Spleen (tissue), 11 donors: ENCODE data around the gene SLC22A5. TPM values are rescaled to one million over a fixed set of nuclear protein-coding genes. Genes with fewer than 3 reads are reported as not detected.

Experiments
- DNase-seq: peaks from one replicate; pipeline ENCODE4 v3.0.0-alpha.2; 2020
- H3K27ac ChIP-seq, 8 donors: fragments of 200-600 bp; sonication (generic) in 7 of 8; 1 replicate in 4 of 8; 2 replicates in 4 of 8; pipeline versions ENCODE4 v1.5.0 to v1.8.0; 2016 to 2021; ENCODE audit warnings: inconsistent platforms in 4 of 8, mild to moderate bottlenecking in 4 of 8, moderate library complexity in 1 of 8
- H3K27me3 ChIP-seq, 7 donors: fragments of 200-600 bp; sonication (generic) in 6 of 7; replicated peaks in 1 of 7; 1 replicate in 4 of 7; 2 replicates in 3 of 7; pipeline versions ENCODE4 v1.5.0 to v1.8.0; 2016 to 2021; ENCODE audit warnings: inconsistent platforms in 3 of 7, mild to moderate bottlenecking in 1 of 7
- H3K36me3 ChIP-seq, 6 donors: fragments of 200-600 bp; sonication (generic) in 5 of 6; 1 replicate in 4 of 6; 2 replicates in 2 of 6; pipeline versions ENCODE4 v1.5.0 to v1.8.0; 2016 to 2021; ENCODE audit warnings: inconsistent platforms in 2 of 6
- H3K4me1 ChIP-seq, 6 donors: fragments of 200-600 bp; sonication (generic) in 5 of 6; 1 replicate in 3 of 6; 2 replicates in 3 of 6; pipeline versions ENCODE4 v1.5.0 to v1.8.0; 2016 to 2021; ENCODE audit warnings: inconsistent platforms in 3 of 6
- H3K4me3 ChIP-seq, 8 donors: fragments of 200-600 bp; sonication (generic) in 7 of 8; 1 replicate in 4 of 8; 2 replicates in 4 of 8; pipeline versions ENCODE4 v1.5.0 to v1.8.0; 2016 to 2021; ENCODE audit warnings: inconsistent platforms in 4 of 8, mild to moderate bottlenecking in 4 of 8, moderate library complexity in 2 of 8
- H3K9me3 ChIP-seq, 8 donors: fragments of 200-600 bp; sonication (generic) in 7 of 8; 1 replicate in 4 of 8; 2 replicates in 4 of 8; pipeline versions ENCODE4 v1.5.0 to v1.8.0; 2016 to 2021; ENCODE audit warnings: inconsistent platforms in 4 of 8
- POLR2A ChIP-seq, 3 donors: fragments of 450-650 bp; IDR thresholded peaks; one replicate each; pipeline ENCODE4 v1.5.1; 2017; ENCODE audit warnings: antibody characterized with exemption in 3 of 3, mild to moderate bottlenecking in 1 of 3
- POLR2AphosphoS5 ChIP-seq, 3 donors: sonication (generic); formaldehyde crosslinking; IDR thresholded peaks; one replicate each; pipeline ENCODE4 v1.5.1; 2017; ENCODE audit warnings: antibody characterized with exemption in 3 of 3
- WGBS, 5 donors: extraction: QIAGEN DNeasy Blood & Tissue Kit in 3 of 5; methylation state at CpG; one replicate each; pipeline versions ENCODE4 v1.1.5 to v1.1.7; 2013 to 2018; 5-methylcytosine and 5-hydroxymethylcytosine counted together
- intact Hi-C: fragments of 100-400 bp; cut with DNase I; formaldehyde crosslinking; loops from one replicate; pipeline ENCODE4 v1.15.0; 2023; ENCODE audit warnings: low total_unique reads
- polyA plus RNA-seq, 3 donors: library from polyadenylated mRNA; stranded (reverse); fragments of 200-250 nt; gene quantifications; one replicate each; pipeline ENCODE4 v1.2.1, GENCODE V29; 2013
- total RNA-seq, 7 donors: library from RNA; depleted of rRNA in 3 of 7; stranded (reverse); fragments of >200 nt in 3 of 7; fragmentation: NEBNext Ultra II Directional in 4 of 7; extraction: Animal tissue kit (Norgen Biotek cat#: 25700) in 4 of 7; gene quantifications; one replicate each; pipeline versions ENCODE4 v1.1.0 to v1.2.1, GENCODE V29; 2016 to 2021
- TF ChIP-seq, protein P1 (sequence below), 11 experiments: fragments of 200-600 bp in 7 of 11; fragments of 450-650 bp in 4 of 11; sonication (generic) in 4 of 11; IDR thresholded peaks in 8 of 11; conservative IDR thresholded peaks in 3 of 11; 1 replicate in 7 of 11; 2 replicates in 4 of 11; pipeline versions ENCODE4 v1.4.0 to v1.8.0; 2016 to 2021; ENCODE audit warnings: antibody characterized with exemption in 11 of 11, inconsistent platforms in 4 of 11, mild to moderate bottlenecking in 1 of 11
- donor health status: healthy with polysubstance abuse.
- donor health status: DM: no; HTN: no; CAD: no; lungs with moderate emphysema.
- donor health status: DM: no; HTN: no; CAD: no.
- donor health status: Bipolar disorder and iron deficiency.
- donor health status: healthy.
- donor health status: DM: no; HTN: no; CAD: no.
- donor health status: DM: yes; HTN: yes; CAD: no.

SLC22A5 gene
- total and polyA plus RNA-seq, 10 donors, result 2.4 to 9.2 (median 6.7) TPM

DNA sequence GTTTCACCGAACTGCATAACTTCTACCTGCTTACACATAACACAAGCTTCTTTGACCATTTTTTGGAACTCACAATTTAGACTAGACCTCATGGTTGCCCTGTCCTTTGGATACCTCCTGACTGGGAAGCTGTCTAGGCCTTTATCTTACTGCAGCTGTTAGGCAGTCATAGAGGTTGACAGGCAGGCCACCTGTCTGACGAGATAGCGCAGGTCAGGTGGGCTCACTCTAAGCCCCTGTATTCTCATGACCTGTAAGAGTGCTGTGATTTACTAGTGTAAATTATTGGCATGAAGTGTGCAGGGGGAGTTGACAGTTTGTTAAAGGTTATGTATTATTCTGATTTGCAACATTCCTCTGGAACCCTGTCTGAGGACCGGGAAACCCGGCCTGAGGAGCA is 46.3 kb upstream of the SLC22A5 start:
- WGBS, 5 donors, result 83 to 98% (median 94%) methylated on average over 5 of the region's 5 CpGs
- intact Hi-C loops, result no loop called here

DNA sequence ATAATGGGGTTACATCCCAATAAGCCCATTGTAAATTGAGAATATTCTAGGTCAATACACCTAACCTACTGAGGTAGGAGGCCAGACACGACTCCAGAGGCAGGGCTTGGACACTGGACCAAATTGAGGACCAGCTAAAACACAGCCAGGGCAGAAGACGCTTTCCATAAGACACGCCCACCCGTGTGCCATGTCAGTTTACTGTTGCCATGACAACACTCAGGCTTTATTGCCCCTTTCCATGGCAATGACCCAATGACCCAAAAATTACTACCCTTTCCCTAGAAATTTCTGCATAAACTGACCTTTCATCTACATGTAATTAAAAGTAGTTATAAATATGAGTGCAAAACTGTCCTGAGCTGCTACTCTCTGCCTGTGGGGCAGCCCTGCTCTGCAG is 43.8 kb upstream of the SLC22A5 start:
- 91 to 98% (median 92%) methylated on average over 3 to 4 of the region's 4 CpGs for WGBS, 5 donors
- Histone ChIP-seq H3K27ac (no peak overlapping the region), H3K36me3 (peaks cover 0 to 92% (median 2%) of the 10 kb centered on the region in 6 donors), H3K4me1 (no peaks in the 10 kb centered on the region), H3K27me3 (no peaks in the 10 kb centered on the region), H3K9me3 (no peaks in the 10 kb centered on the region), H3K4me3 (no peak overlapping the region)
- DNase-seq, result no peak
- TF ChIP-seq POLR2AphosphoS5 (IDR thresholded peaks at IDR 0.05), result no peak
- TF ChIP-seq, protein P1, sequence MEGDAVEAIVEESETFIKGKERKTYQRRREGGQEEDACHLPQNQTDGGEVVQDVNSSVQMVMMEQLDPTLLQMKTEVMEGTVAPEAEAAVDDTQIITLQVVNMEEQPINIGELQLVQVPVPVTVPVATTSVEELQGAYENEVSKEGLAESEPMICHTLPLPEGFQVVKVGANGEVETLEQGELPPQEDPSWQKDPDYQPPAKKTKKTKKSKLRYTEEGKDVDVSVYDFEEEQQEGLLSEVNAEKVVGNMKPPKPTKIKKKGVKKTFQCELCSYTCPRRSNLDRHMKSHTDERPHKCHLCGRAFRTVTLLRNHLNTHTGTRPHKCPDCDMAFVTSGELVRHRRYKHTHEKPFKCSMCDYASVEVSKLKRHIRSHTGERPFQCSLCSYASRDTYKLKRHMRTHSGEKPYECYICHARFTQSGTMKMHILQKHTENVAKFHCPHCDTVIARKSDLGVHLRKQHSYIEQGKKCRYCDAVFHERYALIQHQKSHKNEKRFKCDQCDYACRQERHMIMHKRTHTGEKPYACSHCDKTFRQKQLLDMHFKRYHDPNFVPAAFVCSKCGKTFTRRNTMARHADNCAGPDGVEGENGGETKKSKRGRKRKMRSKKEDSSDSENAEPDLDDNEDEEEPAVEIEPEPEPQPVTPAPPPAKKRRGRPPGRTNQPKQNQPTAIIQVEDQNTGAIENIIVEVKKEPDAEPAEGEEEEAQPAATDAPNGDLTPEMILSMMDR (IDR thresholded peaks at IDR 0.05 in 8 of 11, conservative IDR thresholded peaks at IDR 0.05 in 3 of 11), result no peak
- TF ChIP-seq POLR2A (IDR thresholded peaks at IDR 0.05), result no peak
- intact Hi-C loops, result no loop called here

More for the DNA sequence above, 46.3 kb upstream of the SLC22A5 start:
- TF ChIP-seq POLR2A (IDR thresholded peaks at IDR 0.05), result no peak
- no peak for TF ChIP-seq POLR2AphosphoS5 (IDR thresholded peaks at IDR 0.05)
- Histone ChIP-seq H3K9me3 (no peaks in the 10 kb centered on the region), H3K36me3 (peaks cover 0 to 85% (median 2%) of the 10 kb centered on the region in 6 donors), H3K4me3 (no peak overlapping the region), H3K27me3 (no peaks in the 10 kb centered on the region), H3K27ac (no peak overlapping the region), H3K4me1 (no peaks in the 10 kb centered on the region)
- DNase-seq, result no peak

DNA sequence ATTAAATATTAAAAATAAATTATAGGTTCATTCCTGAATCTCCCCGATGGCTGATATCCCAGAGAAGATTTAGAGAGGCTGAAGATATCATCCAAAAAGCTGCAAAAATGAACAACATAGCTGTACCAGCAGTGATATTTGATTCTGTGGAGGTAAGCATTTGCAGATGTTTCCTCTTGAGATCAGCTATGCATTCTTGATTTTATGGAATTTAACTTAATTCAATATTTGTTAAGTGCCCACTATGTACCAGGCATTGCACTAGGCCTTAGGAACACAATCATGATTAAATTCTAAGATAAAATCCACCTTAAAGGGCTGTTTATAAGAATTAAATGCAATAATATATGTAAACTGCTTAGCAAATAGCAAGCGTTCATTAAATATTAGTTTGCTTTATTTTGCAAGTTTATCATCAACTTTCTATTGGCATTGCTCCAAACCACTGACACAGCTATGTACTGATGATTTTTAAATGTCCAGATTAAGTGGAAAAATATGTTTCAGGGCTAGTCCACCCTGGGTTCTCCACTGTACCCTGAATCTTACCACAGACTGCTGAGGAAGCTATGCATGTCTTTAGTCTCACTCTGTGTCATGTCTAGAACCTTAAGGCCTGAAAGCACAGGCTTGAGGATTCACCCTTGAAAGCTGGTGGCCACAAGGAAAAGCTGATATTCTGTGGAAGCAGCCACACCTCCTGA is 42.1 kb upstream of the SLC22A5 start:
- Histone ChIP-seq H3K4me1 (no peaks in the 10 kb centered on the region), H3K36me3 (peaks cover 0 to 92% (median 0%) of the 10 kb centered on the region in 6 donors), H3K27me3 (no peaks in the 10 kb centered on the region), H3K4me3 (no peak overlapping the region), H3K27ac (no peak overlapping the region), H3K9me3 (no peaks in the 10 kb centered on the region)
- DNase-seq, result no peak
- intact Hi-C loops, result no loop called here
- TF ChIP-seq POLR2AphosphoS5 (IDR thresholded peaks at IDR 0.05) (no peak), POLR2A (IDR thresholded peaks at IDR 0.05) (no peak)
- TF ChIP-seq, protein P1 (IDR thresholded peaks at IDR 0.05 in 8 of 11, conservative IDR thresholded peaks at IDR 0.05 in 3 of 11), result no peak
- 85 to 96% (median 92%) methylated on average over 2 of the region's 2 CpGs for WGBS, 5 donors

DNA sequence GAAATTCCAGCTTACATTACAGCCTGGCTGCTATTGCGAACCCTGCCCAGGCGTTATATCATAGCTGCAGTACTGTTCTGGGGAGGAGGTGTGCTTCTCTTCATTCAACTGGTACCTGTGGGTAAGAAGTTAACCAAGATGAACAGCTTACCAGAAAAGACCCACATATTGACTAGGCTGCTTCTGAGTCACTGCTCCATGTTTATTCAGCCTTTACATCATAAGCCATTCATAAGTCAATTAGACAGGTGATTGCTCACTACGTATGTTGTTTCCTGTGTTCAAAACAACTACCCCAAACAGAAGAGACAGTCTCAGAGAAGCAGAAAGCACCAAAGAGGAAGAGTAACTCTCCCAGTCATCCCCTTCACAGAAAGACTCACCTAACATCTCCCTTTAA is 34.7 kb upstream of the SLC22A5 start:
- WGBS, 5 donors, result 72 to 85% (median 77%) methylated on average over 3 of the region's 3 CpGs
- Histone ChIP-seq H3K4me3 (no peak overlapping the region), H3K4me1 (no peaks in the 10 kb centered on the region), H3K27ac (no peak overlapping the region), H3K9me3 (no peaks in the 10 kb centered on the region), H3K36me3 (peaks cover 0 to 100% (median 5%) of the 10 kb centered on the region in 6 donors), H3K27me3 (no peaks in the 10 kb centered on the region)
- TF ChIP-seq POLR2A (IDR thresholded peaks at IDR 0.05) (no peak), POLR2AphosphoS5 (IDR thresholded peaks at IDR 0.05) (no peak)
- TF ChIP-seq, protein P1 (IDR thresholded peaks at IDR 0.05 in 8 of 11, conservative IDR thresholded peaks at IDR 0.05 in 3 of 11), result no peak
- DNase-seq, result no peak
- intact Hi-C loops, result no loop called here
